Liver (tissue), 3 donors: ENCODE measurements around the gene TMEM106B.

Experiments used
- JUND ChIP-seq, 2 donors: IDR thresholded peaks; 2 replicates each; pipeline ENCODE4 v1.6.1; 2016; ENCODE audit warnings: antibody characterized with exemption in 2 of 2
- TAF1 ChIP-seq: conservative IDR thresholded peaks from 2 replicates; pipeline ENCODE4 v1.6.1; 2016; ENCODE audit warnings: antibody characterized with exemption, mild to moderate bottlenecking
- TF ChIP-seq, protein P1 (sequence below): fragments of 150-350 bp; IDR thresholded peaks from 2 replicates; pipeline ENCODE4 v1.5.1; 2017; ENCODE audit warnings: improper control_type of control experiment, low read depth, low read length; ENCODE audit not compliant: missing input control
- donor health status: healthy.
- donor health status: healthy.

DNA sequence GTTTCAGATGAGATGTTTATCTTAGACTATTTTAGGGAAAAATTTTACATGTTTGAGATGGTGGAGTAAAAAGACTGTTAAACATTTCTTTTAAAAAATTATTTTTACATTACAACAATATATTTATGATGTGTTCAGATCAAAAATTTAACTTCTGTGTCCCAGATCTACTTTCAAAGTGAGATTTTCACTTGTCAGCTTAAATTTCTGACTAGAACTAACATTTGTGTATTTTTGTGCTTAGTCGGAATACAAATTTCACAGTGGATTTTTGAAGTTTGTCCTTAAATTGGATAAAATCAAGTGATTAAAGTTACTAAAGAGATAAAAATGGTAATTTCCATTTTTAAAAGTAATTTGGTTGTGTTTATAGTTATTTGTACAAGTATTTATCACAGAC is 24.9 kb downstream of the TMEM106B start:
- no peak for TF ChIP-seq TAF1
- TF ChIP-seq JUND (IDR thresholded peaks at IDR 0.05), result no peak
- TF ChIP-seq, protein P1, sequence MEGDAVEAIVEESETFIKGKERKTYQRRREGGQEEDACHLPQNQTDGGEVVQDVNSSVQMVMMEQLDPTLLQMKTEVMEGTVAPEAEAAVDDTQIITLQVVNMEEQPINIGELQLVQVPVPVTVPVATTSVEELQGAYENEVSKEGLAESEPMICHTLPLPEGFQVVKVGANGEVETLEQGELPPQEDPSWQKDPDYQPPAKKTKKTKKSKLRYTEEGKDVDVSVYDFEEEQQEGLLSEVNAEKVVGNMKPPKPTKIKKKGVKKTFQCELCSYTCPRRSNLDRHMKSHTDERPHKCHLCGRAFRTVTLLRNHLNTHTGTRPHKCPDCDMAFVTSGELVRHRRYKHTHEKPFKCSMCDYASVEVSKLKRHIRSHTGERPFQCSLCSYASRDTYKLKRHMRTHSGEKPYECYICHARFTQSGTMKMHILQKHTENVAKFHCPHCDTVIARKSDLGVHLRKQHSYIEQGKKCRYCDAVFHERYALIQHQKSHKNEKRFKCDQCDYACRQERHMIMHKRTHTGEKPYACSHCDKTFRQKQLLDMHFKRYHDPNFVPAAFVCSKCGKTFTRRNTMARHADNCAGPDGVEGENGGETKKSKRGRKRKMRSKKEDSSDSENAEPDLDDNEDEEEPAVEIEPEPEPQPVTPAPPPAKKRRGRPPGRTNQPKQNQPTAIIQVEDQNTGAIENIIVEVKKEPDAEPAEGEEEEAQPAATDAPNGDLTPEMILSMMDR, result no peak
